HG03442 (cell line): ENCODE measurements around the gene RCAN2.

ENCODE experiments used
- ATAC-seq: cut with Tn5 transposase; IDR thresholded peaks from one replicate; pipeline ENCODE4 v1.9.1; 2021; ENCODE audit warnings: mild to moderate bottlenecking, moderate library complexity; ENCODE audit not compliant: unreplicated experiment

RCAN2 gene

DNA sequence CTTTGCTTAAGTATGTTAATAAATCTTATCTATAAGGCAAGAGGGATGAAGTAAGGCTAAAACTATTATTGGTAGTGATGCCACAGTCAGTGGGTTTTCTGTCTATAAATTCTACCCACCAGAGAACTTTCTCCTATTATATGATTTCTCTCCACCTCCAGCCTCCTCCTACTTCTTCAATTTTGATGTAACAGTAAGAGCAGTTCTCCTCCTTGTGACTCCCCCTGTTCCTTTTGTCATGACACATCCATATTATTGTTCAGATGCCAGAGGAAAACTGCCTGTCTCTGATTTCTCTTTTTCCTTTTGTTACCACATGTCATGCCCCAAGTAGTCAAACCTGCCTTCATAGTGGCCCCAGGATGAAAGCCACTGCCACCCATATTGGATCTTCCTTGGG, 9.1 kb upstream of the RCAN2 start:
- ATAC-seq, result no peak

- ATAC-seq, result peak; percentile 52
These were observed 639 bp upstream of the RCAN2 start for GRCh38 chr6:46491628-46492547.

- ATAC-seq, result no peak
These were observed 636 bp downstream of the RCAN2 start for GRCh38 chr6:46490425-46491200.

GRCh38 chr6:46486181-46486580, 5.1 kb downstream of the RCAN2 start:
- ATAC-seq, result no peak

- ATAC-seq, result no peak
These were observed 7.0 kb downstream of the RCAN2 start for GRCh38 chr6:46484081-46484820.

DNA sequence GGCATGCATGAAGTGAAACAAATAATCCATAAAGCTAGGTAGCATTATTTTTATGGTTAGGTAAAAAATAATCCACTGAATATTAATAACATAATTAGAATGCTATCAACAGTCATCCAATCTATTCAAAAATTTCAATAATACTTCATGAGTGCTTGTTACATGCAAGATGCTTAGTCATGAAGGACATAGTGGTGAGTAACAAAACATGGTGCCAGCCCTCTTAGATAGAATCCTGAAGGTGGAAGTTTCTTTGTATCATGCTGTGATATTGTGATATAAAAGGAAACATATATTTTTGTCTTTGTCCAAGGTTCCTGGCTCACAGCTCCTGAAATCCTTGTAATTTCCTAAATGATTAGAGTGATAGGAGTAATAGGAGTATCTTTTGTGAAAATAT, 14.9 kb downstream of the RCAN2 start:
- ATAC-seq, result no peak

DNA sequence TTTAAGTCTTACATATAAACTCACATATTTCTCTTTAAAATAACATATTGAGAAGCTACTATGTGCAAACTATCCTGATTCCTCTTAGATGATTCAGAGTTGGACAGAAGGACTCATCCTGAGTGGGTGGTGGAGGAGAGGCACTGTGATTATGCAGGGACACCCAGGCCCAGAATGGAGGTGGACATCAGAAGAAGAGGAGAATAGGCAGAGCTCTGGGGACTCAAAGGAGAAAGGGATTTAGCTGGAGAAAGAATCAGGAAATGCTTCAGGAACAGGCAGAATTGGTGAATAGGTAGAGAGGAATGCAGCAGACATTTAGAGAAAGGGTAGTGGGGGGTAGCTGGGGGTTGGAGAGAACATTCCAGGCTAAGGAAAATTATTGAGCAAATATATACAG, 17.4 kb downstream of the RCAN2 start:
- no peak for ATAC-seq

- no peak for ATAC-seq
These were observed 19.0 kb downstream of the RCAN2 start for GRCh38 chr6:46472243-46472642.

DNA sequence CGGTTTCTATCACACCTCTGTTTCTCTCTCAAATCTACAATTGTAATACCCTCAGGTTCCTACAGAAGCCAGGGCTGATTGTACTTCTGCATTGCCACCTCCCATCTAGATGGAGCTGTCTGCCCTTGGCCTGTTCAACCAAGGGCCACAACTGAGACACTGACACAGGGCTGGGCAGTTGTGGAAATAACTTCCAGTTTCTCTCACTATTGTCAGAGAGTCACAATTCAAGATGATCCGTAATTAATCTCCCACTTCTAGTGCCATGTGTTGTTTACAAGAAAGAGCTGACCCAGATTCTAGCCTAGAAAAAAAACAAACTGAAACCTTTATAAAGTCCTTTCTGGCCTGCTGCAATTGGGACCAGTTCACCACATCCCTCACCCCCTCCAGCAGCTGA, 22.2 kb downstream of the RCAN2 start:
- ATAC-seq, result no peak

DNA sequence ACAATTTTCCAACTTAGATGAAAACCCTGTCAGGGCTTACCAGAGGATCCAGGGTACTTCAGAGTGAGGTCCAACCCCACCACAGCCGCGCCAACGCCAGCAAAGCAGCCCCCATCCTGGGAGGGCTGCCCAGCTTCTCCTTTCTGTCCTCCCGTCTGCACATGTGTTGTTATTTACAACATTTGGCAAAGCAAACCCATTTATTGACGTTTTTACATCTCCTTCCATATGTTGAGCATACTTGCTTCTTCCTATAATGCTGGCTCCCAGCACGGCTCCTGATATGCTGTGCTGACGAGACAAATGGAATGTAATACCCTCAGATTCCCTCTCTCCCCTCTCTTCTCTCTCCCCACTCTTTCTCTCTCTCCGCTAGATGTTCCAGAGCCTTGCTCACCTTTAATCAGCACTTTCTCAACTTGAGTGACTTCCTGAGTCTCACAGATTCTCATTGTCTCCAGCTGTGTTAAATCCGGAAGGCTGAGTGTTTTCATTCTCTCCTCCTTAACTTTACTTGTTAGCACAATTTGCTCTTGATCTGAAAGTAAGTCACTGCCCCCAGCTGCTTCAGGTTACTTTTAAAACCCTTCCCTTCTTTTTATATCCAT, 22.7 kb downstream of the RCAN2 start:
- ATAC-seq, result no peak

DNA sequence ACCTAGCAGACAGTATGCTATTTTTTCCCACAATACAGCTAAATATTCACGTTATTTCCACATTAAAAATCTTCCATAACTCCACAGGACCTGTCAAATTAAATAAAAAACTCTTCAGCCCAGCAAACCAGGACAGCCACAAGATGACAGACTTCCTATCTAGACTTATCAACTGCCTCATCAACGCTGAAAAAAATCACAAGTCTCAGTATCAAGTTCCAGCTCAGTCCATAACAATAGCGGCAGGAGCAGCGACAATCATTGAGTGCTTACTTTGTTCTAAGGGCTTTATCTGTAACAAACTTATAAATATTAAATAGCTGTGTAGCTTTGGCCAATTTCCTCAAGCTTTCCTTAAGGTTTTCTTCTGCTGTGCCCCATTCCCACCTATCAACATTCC, 24.7 kb downstream of the RCAN2 start:
- no peak for ATAC-seq

GRCh38 chr6:46465294-46466165, 25.7 kb downstream of the RCAN2 start:
- no peak for ATAC-seq

DNA sequence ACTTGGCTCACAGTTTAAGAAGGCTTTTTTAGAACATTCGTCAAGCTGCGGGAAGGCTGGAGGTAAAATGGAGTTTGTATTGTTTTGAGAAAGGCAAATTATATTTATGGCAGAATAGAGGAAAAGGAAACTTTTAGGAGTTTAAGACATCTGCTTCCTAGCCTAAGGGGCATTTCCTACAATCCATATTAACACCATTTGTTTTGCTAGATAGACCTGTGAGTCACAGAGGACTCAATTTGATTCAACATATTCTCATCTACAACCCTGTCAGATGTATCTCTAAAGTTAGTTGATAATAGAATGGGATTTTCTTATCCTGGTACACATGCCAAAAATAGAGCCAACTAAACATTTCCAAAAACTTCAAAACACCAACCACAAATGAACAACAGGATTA, 35.0 kb downstream of the RCAN2 start:
- ATAC-seq, result no peak

DNA sequence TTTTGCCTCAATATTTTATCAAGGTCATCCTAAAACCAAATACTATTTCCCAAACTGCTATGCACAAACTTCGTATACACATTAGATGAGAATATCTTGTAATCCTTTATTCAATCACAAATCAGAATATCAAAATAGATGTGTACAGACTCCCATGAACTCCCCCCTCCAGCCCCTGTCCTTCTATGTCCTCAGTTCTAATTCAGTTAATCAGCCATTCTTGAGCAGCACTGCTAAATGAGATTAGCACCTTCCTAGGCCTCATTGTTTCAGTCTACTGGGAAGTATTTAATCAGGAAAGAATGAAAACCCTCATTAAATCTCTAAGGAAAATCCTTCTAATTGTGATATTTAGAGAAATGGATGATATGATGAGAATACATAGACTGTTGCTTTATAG, 36.6 kb downstream of the RCAN2 start:
- no peak for ATAC-seq

- ATAC-seq, result no peak
These were observed 37.4 kb downstream of the RCAN2 start for GRCh38 chr6:46453741-46454316.

DNA sequence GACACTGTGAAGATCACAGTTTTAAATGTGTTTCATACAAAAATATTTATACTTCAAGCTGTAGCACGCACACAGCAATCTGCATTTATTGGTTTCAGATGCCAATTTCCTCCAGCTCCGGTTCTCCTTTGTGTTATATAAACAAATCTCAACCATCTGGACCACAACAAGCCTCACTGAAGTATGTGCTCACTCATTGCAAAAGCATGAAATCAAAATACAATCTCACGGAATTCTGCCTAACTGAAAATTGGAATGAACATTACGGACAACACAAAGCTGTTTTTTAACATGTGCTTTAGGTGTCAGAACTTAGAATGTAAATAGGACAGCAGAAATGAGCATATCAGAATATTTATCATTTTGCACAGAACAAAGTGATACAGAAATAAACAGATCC, 38.0 kb downstream of the RCAN2 start:
- no peak for ATAC-seq

DNA sequence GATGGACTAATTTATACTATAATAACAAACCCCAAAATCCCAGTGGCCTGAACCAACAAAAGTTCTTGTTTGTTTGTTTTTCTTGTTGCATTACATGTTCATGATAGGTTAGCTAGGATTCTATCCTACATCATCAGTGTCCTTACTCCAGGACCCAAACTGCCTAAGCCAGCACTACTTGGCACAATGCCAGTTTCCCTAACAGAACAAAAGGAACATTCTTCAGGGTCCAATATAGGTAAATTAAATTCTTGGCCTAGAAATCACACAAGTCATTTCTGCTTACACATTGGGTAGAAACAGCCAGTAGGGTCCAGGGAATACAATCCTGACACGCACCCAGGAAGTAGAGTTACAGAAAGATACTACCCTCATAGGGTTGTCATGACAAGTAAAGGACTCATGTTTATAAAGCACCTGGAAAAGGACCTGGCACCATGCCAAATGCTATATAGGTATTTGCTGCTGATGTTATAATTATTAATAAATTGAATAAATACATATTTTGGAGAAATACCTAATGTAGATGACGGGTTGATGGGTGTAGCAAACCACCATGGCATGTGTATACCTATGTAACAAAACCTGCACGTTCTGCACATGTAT, 38.8 kb downstream of the RCAN2 start:
- no peak for ATAC-seq

DNA sequence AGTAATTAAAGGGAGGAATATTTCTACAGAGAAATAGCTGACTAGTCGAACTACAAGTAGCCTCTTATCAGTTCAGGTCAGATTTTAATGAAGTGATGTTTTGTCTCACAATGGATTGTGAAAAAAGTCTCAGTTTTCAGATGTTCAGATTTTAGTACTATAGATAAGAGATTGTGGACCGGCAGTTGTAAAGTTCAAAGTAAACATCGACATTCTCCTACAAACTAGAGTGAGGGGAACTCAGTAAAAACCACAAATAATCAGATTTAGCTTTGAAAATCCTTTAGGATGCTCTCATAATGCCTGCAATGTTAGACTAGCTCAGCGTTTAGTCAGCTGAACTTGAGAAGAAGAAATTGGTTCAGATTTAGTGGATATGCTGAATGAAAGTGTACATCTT, 39.9 kb downstream of the RCAN2 start:
- no peak for ATAC-seq

GRCh38 chr6:46444772-46445454, 46.3 kb downstream of the RCAN2 start:
- ATAC-seq, result no peak
